Urinary bladder (tissue), 4 donors: ENCODE results near the gene TBC1D8. TPM values are rescaled to one million over a fixed set of nuclear protein-coding genes. Genes with fewer than 3 reads are reported as not detected.

Source experiments
- DNase-seq: peaks from one replicate; pipeline ENCODE4 v3.0.0-alpha.2; 2015; ENCODE audit errors: extremely low spot score
- H3K27ac ChIP-seq: one replicate; pipeline ENCODE4 v1.5.1; 2013; ENCODE audit warnings: low read depth, mild to moderate bottlenecking, moderate library complexity
- H3K36me3 ChIP-seq: one replicate; pipeline ENCODE4 v1.6.1; 2013; ENCODE audit warnings: mild to moderate bottlenecking, moderate library complexity; ENCODE audit not compliant: insufficient read depth
- H3K4me1 ChIP-seq: one replicate; pipeline ENCODE4 v1.6.1; 2013; ENCODE audit warnings: mild to moderate bottlenecking, moderate library complexity; ENCODE audit not compliant: insufficient read depth
- H3K4me3 ChIP-seq: one replicate; pipeline ENCODE4 v1.5.1; 2013; ENCODE audit warnings: low read depth, low read length
- WGBS: extraction: QIAGEN DNeasy Blood & Tissue Kit; methylation state at CpG from one replicate; pipeline ENCODE4 v1.1.7; 2013; 5-methylcytosine and 5-hydroxymethylcytosine counted together
- polyA plus RNA-seq: library from polyadenylated mRNA; stranded (reverse); fragments of 200-250 nt; gene quantifications from one replicate; pipeline ENCODE4 v1.2.3, GENCODE V29; 2013
- total RNA-seq: library from RNA; depleted of rRNA; stranded (reverse); fragments of >200 nt; gene quantifications from one replicate; pipeline ENCODE4 v1.2.3, GENCODE V29; 2014
- donor health status: healthy with polysubstance abuse.
- donor health status: healthy.

The TBC1D8 gene
- total and polyA plus RNA-seq, 2 donors, result 14.0 to 19.0 TPM

DNA sequence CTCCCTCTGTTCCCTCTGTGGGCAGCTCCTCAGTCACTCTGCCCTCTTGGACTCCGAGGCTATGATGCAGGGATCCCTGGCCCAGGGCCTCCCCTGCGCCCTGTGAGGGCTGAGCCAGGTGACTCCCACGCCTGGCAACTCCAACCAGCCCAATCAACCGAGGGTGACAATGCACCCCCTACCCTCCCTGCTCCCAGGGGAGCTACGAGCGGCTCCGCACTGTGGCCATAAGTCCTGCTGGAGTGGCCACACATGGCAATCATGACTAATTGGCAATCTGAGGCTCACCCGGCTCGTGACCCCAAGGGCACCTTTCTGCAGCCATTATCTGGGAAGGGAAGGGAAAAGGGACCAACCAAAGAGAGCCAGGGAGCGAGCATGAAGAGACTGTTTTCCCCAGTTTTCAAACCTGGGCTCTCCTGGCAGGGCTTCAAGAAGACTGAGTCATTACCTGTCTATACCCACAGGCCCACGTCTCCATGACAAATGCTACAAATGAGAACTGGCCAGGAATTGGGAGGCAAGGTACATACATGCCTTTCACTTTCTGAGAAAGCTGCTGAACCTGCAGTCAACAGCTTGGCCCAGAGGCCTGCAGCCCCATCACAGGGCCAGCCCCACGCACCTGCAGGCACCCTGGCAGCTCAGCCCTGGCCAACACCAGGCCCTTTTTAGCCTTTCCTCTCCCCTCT is 104.0 kb downstream of the TBC1D8 start:
- WGBS, result 84% methylated on average over 12 of the region's 12 CpGs
- no peak overlapping the region for H3K27ac ChIP-seq
- no peak for DNase-seq

DNA sequence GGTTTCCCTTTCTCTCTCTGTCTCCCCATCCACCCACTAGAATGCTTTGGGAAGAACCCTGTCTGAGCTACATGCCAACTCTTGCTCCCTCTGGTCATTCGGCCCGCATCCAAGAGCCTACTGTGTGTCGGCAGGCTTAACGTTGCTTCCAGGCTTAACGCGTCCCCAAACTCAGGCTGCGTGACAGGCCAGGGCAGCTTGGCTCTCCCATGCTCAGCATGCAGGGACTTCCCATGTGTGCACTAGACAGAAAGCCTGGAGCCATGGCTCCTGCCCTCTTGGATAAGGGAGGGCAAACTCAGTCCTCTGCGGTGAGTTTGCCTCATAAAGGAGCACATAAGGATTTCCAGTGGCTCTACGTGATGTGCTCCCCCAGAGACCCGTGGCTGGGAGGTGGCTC is 105.9 kb downstream of the TBC1D8 start:
- H3K4me1 ChIP-seq, result no peaks in the 10 kb centered on the region
- 96% methylated on average over 10 of the region's 10 CpGs for WGBS
- no peak for DNase-seq
- H3K4me3 ChIP-seq, result no peak overlapping the region
- H3K27ac ChIP-seq, result no peak overlapping the region
- H3K36me3 ChIP-seq, result no peaks in the 10 kb centered on the region

More for the DNA sequence above, 104.0 kb downstream of the TBC1D8 start:
- Histone ChIP-seq H3K4me3 (no peak overlapping the region), H3K36me3 (no peaks in the 10 kb centered on the region), H3K4me1 (no peaks in the 10 kb centered on the region)

DNA sequence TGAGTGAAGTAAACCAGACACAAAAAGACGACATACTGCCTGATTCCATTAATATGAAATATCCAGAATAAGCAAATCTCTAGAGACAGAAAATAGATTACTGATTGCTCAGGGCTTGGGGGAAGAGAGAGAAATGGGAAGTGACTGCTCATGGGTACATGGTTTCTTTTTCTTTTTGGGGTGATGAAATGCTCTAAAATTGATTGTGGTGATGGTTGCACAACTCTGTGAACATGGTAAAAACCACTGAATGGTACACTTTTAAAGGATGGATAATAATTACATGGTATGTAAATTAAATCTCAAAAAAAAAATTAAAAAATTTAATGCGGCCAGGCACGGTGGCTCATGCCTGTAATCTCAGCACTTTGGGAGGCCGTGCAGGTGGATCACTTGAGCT is 109.8 kb downstream of the TBC1D8 start:
- 88% methylated on average over 4 of the region's 4 CpGs for WGBS
- H3K4me3 ChIP-seq, result no peak overlapping the region
- peaks cover 3% of the 10 kb centered on the region for H3K36me3 ChIP-seq
- H3K27ac ChIP-seq, result no peak overlapping the region
- no peak for DNase-seq
- H3K4me1 ChIP-seq, result no peaks in the 10 kb centered on the region

DNA sequence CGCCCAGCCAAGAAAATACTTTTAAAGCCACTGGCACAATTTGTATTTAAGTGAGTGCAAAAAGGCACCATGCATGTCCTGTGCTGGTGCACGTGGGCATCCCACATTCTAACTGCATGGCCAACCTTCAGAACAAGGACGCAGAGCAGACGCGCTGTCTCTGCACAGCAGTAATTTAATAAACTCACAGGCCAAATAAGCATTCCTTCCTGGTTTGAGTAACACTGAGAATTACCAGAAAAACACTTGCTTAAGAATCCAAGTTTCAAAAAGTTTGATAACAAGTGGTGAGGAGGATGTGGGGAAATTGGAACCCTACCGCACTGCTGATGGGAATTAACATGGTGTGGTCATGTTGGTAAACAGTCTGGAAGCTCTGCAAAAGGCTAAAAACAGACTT is 110.4 kb downstream of the TBC1D8 start:
- Histone ChIP-seq H3K4me1 (no peaks in the 10 kb centered on the region), H3K4me3 (no peak overlapping the region), H3K36me3 (peaks cover 3% of the 10 kb centered on the region), H3K27ac (no peak overlapping the region)
- DNase-seq, result no peak
- 94% methylated on average over 6 of the region's 6 CpGs for WGBS

DNA sequence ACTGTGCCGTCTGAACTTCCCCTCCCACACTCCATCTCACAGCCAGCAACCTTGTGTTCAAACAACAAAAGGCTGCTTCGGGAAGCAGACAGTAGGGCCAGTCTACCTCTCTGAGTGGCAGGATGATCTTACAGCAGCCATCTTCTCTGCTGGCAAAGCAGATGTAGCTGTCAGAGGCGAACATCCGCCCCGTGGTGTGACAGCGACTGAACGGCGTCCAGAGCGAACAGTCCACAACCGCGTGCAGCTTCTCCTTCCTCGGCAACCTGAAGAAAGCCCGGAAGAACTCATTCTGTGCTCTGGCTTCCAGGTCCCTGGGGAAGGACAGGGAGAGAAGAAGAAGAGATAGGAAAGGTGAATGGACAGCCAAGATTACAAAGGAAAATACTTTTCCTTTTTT is 111.1 kb downstream of the TBC1D8 start:
- H3K4me3 ChIP-seq, result no peak overlapping the region
- WGBS, result 93% methylated on average over 13 of the region's 13 CpGs
- H3K4me1 ChIP-seq, result no peaks in the 10 kb centered on the region
- DNase-seq, result no peak
- no peak overlapping the region for H3K27ac ChIP-seq
- H3K36me3 ChIP-seq, result peaks cover 3% of the 10 kb centered on the region

DNA sequence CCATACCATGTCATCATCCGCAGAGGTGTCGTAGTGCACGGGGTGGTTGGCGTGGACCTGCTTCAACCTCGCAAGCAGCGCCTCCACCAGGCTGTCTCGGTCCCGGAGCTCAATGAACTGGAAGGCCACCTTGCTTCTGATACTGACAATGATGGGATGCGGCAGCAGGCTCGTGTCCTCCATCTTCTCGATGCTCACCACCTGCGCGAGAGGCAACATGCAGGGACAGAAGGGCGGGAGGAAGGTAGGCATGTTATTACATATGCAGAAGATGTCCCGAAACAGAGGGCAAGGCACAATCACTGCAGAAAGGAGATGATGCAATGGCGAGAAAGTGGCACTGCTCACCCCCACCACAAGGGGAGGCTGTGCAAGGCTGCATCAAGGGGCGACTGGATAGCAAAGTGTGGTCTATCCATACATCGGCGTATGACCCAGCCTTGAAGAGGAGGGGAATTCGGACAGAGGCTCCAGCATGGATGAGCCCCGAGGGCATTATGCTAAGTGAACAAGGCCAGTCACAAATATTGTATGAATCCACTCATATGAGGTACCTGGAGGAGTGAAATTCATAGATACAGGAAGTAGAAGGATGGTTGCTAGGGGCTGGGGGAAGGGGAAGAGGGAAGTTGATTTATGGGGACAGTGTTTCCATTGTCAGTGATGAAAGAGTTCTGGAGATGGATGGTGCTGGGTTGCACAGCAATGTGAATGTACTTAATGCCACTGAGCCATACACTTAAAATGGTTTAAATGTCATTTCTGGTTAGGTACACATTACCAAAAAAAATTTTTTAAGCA is 112.5 kb downstream of the TBC1D8 start:
- Histone ChIP-seq H3K36me3 (peaks cover 3% of the 10 kb centered on the region), H3K4me3 (no peak overlapping the region), H3K4me1 (no peaks in the 10 kb centered on the region), H3K27ac (no peak overlapping the region)
- DNase-seq, result no peak
- WGBS, result 91% methylated on average over 21 of the region's 21 CpGs

DNA sequence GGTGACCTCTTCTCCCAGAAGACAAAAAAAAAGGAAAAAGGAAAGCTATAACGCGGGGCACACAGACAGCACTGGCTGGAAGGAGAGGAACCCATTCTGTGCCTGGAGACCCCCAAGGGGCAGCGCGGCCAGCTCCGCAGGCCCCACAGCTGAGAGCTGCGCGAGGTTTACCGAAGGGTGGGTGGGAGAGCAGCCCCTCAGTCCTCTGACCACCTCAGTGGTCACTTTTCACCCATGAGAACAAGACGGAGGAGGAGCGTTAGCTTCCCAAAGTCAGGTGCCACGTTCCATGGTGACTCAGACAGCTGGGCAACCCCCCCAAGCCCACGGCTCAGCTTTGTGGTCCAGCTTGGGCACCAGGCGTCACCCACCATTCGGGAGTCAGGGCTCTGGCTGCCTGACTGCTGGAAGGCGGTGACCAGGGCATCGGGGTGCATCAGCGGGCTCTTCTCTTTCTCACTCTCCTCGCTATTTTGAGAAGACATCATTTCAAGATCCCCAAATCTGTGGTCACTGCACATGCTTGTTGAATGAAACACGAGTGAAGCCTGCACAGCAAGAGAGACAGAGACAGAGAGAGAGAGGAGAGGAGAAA is 113.9 kb downstream of the TBC1D8 start:
- H3K36me3 ChIP-seq, result peaks cover 7% of the 10 kb centered on the region
- H3K4me3 ChIP-seq, result no peak overlapping the region
- WGBS, result 95% methylated on average over 19 of the region's 19 CpGs
- H3K27ac ChIP-seq, result no peak overlapping the region
- no peaks in the 10 kb centered on the region for H3K4me1 ChIP-seq
- no peak for DNase-seq

DNA sequence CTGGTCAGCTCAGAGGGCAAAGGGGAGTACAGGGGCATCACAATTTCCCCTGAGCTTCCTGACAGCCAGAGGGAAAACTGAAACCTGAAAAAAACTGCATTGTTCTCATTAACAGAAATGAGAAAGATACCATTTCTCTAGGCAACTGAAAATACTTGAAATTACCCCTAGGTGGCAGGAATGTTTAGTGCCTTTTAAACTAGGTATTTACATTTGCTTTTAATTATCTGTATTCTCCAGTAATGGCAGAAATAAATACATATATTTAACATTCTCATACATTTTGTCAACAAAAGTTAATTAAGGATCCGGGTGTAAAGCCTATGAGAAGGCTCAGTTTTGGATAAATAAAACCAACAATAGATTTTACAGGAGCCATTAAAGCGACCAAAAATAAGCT is 114.6 kb downstream of the TBC1D8 start:
- WGBS, result 66% methylated on average over 2 of the region's 2 CpGs
- peaks cover 7% of the 10 kb centered on the region for H3K36me3 ChIP-seq

DNA sequence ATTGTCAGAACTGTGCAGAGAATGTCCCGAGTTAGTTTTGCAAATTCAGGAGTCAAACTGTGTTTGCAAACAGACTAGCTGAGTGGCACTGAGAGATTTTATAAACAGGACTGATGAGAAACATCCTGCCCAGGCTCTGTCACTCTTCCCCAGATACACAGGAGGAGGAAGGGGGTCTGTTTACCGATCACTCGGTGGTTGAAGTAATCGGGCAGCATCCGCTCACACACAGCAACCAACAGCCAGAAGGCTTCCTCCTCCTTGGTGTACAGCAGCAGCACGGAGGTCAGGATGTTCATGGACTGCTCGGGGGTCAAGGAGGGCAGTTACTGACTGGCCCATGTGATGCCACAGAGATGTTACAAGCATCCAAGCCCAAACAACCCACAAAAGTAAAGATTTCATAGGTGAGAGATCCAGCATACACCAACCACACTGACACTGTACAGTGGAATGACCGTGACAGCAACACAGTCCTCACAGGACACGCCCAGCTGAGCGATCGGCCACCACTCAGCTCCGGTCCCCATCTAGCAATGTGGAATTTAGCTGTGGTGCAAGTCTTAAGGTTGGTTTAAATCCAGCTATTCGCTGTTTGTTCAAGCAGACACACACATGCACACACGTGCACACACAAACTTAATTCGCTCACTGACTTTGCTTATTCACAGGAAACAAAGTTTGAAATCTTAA is 119.0 kb downstream of the TBC1D8 start:
- Histone ChIP-seq H3K4me3 (no peak overlapping the region), H3K36me3 (peaks cover 5% of the 10 kb centered on the region), H3K27ac (no peak overlapping the region), H3K4me1 (no peaks in the 10 kb centered on the region)
- 85% methylated on average over 15 of the region's 15 CpGs for whole genome bisulfite sequencing
- DNase-seq, result no peak

More for the DNA sequence above, 114.6 kb downstream of the TBC1D8 start:
- H3K27ac ChIP-seq, result no peak overlapping the region
- H3K4me1 ChIP-seq, result no peaks in the 10 kb centered on the region
- DNase-seq, result no peak
- no peak overlapping the region for H3K4me3 ChIP-seq

DNA sequence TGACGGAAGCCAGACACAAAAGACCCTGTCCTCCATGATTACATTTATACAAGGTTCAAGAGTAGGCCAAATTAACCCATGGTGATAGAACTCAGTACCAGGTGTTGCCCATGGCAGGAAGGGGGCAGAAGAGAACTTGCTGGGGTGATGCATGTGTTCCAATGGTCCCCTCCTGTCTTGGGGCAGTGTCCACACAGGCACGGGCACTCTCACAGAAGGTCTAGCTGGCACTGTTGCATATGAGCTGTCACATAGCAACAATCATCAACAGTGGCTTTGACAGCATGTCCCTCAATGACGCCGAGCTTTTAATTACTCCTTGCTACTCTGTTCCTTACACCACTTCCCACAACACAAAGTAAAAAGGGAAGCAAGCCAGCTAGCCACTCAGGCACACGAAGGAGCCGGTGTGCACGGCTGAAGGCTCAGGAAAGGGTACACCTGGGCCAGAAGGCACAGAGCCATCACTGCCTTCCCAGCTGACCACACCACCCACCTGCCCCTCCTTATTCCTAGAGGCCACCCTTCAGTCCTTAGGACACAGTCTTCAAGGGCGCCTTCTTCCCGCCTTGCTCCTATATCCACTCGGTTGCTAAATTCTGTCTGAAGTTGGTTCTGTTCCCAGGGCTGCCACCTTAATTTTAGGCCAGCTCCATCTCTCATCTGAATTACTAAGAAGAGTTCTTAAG is 120.2 kb downstream of the TBC1D8 start:
- H3K27ac ChIP-seq, result no peak overlapping the region
- H3K4me1 ChIP-seq, result no peaks in the 10 kb centered on the region
- 88% methylated on average over 10 of the region's 10 CpGs for whole genome bisulfite sequencing
- no peak for DNase-seq
- H3K4me3 ChIP-seq, result no peak overlapping the region
- H3K36me3 ChIP-seq, result peaks cover 4% of the 10 kb centered on the region

DNA sequence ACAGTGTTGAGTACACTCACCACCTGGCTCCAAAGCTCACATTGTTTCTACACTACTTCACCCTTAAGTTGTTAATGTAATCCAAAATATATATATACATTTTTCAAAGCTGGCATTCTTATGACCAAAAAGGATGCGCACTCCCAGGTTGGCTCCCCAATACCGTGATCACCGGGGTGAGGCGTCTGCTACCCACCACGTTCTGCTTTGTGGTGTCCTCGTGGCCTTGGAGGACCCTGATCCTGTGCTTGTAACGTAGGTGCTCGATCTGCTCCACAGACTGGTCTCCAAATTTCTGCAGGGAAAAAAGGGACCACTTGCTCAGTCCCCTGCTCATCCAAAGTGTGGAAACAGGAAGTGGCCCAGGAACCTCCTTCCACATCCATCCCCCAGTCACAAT is 123.3 kb downstream of the TBC1D8 start:
- H3K4me3 ChIP-seq, result no peak overlapping the region
- DNase-seq, result no peak
- peaks cover 4% of the 10 kb centered on the region for H3K36me3 ChIP-seq
- H3K27ac ChIP-seq, result no peak overlapping the region
- no peaks in the 10 kb centered on the region for H3K4me1 ChIP-seq
- WGBS, result 93% methylated on average over 8 of the region's 8 CpGs

DNA sequence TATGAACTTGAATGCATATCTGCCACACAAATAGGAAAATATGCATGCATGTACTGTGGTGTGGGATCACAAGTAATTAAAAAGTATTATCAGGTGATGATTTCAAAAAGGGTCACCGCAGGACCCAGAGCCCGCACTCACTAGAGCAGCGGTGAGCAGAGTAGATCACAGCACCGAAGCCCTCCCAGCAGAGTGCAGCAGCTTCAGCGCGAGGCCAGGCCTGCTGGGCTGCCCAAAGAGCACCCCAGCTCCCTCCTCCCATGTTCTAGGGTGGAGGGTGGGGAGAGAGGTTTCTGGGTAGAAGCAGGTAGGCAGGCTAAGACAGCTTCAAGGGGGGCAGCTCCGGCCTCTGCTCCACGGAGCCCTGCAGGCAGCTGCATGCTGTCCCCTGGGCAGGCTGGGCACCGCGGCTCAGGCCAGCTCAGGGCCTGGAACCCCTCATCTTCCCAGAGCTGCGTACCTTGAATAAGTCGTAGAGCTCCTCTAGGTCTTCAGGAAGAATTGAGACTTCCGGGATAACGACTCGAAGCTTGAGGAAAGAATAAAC is 124.2 kb downstream of the TBC1D8 start:
- H3K4me1 ChIP-seq, result no peaks in the 10 kb centered on the region
- H3K36me3 ChIP-seq, result no peaks in the 10 kb centered on the region
- H3K27ac ChIP-seq, result no peak overlapping the region
- DNase-seq, result no peak
- H3K4me3 ChIP-seq, result no peak overlapping the region
- 84% methylated on average over 15 of the region's 15 CpGs for WGBS

DNA sequence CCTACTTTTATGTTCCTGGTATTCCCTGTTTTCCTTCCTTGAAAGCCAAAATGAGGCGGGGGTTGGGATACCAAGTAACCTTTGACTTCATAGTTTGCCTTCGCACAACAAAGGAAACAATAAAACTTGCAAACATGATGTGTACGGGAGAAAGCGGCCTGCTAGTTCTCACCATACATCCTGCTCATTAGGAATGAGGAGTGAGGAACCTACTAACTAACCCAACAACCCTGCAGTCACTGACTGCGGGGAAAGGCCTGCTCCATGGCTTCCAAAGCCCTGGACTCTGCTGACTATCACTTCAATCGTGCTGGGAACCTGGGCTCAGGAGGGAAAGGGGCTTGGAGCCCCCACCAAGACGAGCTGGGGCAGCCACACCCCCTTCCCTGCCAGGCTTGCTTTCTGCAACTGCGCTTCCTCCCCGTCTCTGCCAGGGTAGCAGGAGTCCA is 124.9 kb downstream of the TBC1D8 start:
- no peaks in the 10 kb centered on the region for H3K4me1 ChIP-seq
- no peak overlapping the region for H3K27ac ChIP-seq
- no peak for DNase-seq
- WGBS, result 59% methylated on average over 9 of the region's 9 CpGs
- no peak overlapping the region for H3K4me3 ChIP-seq
- H3K36me3 ChIP-seq, result no peaks in the 10 kb centered on the region
